ENCODE results near the gene EFCAB12. TPM values are rescaled to one million over a fixed set of nuclear protein-coding genes. Genes with fewer than 3 reads are reported as not detected.
"Not testable (repeated sequence)": the region's sequence is repeated elsewhere in the genome, so short reads cannot be mapped to it uniquely, and the experiment has no call there.

The EFCAB12 gene
- total RNA-seq, 1 donor from 2014 or later, result under 0.01 TPM

GRCh38 chr3:129393760-129394564, 34.5 kb downstream of the EFCAB12 start:
- DNase-seq (ENCODE audit: low read depth in 2 of 2), result not testable (repeated sequence)

DNA sequence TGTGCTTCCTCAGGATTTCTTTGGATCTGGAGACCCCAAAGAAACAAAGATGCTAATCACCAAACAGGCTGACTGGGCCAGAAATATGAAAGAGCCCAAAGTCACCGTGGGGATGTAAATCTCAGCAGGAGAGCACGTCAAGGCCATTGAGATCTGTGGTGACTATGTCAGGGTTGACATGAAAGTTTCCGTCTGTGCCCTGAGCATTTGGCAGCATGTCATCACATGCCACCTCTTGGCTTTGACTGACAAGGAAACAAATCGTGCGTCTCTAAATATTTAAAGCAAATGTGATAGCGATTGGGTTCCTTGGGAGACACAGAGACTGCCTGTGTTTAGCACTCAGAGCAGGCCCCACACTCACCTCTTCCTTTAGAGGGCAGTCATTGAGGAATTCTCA, 35.2 kb downstream of the EFCAB12 start:
- DNase-seq (ENCODE audit: low read depth in 2 of 2), result peak in 1 of 2 donors; percentile 36

- DNase-seq (ENCODE audit: low read depth in 2 of 2), result not testable (repeated sequence)
Measured at GRCh38 chr3:129392106-129392887, 36.1 kb downstream of the EFCAB12 start.

- DNase-seq (ENCODE audit: low read depth in 2 of 2), result not testable (repeated sequence)
Measured at GRCh38 chr3:129391583-129391982, 36.9 kb downstream of the EFCAB12 start.

- DNase-seq (ENCODE audit: low read depth in 2 of 2), result peak; percentile 36 to 54
Measured at GRCh38 chr3:129389572-129389937, 38.9 kb downstream of the EFCAB12 start.

DNA sequence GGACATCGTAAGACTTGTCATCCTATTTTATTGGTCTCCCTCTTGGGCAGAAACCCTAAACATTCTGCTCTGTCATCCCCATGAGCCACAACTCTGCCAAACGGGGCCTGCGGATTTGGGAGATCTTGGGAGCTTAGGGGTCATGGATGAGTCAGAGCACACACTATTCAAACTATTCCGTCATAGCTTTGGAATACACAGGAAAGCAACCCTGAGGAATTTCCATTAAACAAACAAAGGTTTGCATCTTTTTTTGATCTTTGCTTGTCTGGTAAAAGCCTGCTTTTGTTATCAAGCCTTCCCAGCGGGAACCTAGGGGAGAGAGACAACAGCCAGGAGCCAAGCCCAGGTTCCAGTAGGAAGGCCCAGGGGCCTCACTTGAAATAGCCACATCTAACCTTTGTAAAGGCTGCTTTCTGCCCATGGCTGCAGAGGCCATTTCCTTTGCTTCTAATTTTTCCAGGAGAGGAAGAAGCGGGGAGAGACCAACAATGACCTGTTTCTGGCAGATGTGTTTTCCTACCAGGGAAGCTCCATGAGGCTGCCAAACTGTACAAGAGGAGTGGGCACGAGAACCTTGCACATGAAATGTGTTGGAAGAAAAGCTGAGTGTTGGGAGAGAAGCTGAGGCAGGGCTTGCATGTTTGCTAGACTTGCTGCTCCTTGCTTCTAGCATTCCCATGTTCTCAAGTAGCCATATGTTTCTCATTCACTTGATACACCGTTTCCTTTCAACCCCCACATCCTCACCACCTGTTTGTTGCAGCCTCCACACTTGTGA, 39.5 kb downstream of the EFCAB12 start:
- DNase-seq (ENCODE audit: low read depth in 2 of 2), result peak; percentile 80 to 81

DNA sequence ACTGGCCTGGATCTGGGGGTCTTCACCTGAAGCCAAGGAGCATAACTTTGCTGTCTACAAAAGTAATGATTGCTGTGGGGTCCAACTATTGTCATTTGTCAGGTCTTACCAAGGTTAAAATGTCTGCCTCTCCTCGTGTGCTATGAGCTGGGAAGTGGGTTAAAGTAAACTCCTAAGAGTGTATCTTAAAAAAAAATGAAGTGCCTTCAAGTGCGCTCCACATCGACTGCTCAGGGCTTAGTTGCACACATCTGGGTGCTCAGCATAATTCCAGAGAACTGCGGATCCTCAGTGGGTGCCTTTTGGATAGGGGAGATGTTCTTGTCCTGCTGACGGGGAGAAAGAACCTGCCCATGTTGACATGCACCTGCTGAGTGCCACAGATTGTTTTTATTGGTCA, 40.9 kb downstream of the EFCAB12 start:
- no peak for DNase-seq (ENCODE audit: low read depth in 2 of 2)

DNA sequence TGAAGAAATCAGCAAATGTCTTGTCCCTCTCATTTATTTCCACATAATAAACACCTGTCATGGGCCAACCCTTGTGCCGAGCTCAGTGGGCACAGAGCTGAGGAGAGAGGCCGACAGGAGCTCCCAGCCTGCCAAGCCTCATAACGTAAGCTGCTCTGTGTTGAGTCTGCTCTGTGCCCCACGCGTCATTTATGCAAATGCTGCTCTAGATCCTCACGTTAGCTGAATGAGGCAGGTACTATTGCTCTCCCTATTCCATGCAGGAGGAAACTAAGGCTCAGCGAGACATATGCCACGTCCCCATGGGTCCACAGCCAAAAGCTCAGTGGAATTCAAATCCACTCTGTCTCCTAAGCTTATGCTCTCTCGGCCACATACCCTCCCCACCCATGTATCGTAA, 41.5 kb downstream of the EFCAB12 start:
- DNase-seq (ENCODE audit: low read depth in 2 of 2), result no peak

- DNase-seq (ENCODE audit: low read depth in 2 of 2), result not testable (repeated sequence)
Measured at GRCh38 chr3:129385507-129385906, 42.9 kb downstream of the EFCAB12 start.

- no peak for DNase-seq (ENCODE audit: low read depth in 2 of 2)
Measured at GRCh38 chr3:129384594-129385323, 43.7 kb downstream of the EFCAB12 start.

- not testable (repeated sequence) for DNase-seq (ENCODE audit: low read depth in 2 of 2)
Measured at GRCh38 chr3:129384103-129384502, 44.3 kb downstream of the EFCAB12 start.

GRCh38 chr3:129383292-129383860, 45.1 kb downstream of the EFCAB12 start:
- DNase-seq (ENCODE audit: low read depth in 2 of 2), result peak; percentile 84 to 86

- DNase-seq (ENCODE audit: low read depth in 2 of 2), result no peak
Measured at GRCh38 chr3:129382366-129382765, 46.1 kb downstream of the EFCAB12 start.

- no peak for DNase-seq (ENCODE audit: low read depth in 2 of 2)
Measured at GRCh38 chr3:129379582-129380358, 48.7 kb downstream of the EFCAB12 start.

DNA sequence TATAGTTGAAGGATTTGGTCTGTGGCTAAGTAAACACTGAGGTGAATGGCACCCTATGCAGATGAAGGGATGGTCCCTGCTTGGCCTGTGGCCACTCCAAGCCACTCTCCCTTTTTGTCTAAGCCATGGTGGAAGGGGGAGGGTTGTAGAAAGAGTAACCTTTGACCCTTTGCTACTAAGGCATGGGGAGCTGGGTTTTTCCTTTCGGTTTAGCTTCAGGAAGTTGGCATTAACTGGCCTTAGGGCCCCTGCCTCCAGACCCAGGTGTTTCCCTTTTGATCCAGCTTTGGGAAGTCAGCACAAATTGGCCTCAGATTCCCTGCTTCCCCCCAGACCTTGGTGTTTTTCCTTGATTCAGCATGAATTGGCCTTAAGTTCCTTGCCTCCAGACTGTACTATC, 49.5 kb downstream of the EFCAB12 start:
- DNase-seq (ENCODE audit: low read depth in 2 of 2), result peak; percentile 59 to 70

DNA sequence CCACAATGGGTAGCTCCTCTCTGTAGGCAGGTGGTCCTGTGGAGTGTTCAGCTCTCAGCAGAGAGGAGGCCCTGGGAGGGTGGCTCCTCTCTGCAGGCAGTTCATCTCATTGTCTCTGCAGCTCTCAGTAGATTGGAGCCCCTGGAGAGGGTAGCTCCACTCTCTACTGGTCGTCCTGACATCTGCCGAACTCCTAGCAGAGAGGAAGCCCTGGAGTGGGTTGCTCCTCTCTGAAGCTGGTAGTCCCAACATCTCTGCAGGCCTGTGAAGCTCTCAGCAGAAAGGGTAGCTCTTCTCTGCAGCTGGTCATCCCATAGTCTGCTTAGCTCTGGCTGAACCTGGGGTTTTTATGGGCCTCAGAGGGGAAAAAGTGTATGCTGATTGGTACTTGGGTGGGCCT, 50.8 kb downstream of the EFCAB12 start:
- DNase-seq (ENCODE audit: low read depth in 2 of 2), result no peak

DNA sequence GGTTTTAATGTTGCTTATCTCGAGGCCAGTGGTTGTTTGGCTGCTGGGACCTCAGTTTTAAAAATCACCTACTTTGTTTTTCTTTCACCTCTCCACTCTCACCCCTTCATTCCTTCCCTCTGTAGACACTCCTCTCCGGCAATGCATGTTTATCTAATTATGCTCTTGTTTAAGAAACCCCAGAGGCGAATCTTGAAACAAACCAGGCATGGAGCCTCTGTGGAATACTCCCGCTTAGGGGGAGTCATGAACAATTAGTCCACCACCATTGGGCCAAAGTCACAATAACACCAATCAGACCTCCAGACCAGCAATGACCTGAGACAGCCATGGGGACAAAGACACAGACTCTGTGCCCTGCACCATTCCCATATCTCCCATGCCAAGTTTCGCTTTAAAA, 53.3 kb downstream of the EFCAB12 start:
- DNase-seq (ENCODE audit: low read depth in 2 of 2), result no peak

GRCh38 chr3:129371041-129371826, 57.2 kb downstream of the EFCAB12 start:
- DNase-seq (ENCODE audit: low read depth in 2 of 2), result no peak

DNA sequence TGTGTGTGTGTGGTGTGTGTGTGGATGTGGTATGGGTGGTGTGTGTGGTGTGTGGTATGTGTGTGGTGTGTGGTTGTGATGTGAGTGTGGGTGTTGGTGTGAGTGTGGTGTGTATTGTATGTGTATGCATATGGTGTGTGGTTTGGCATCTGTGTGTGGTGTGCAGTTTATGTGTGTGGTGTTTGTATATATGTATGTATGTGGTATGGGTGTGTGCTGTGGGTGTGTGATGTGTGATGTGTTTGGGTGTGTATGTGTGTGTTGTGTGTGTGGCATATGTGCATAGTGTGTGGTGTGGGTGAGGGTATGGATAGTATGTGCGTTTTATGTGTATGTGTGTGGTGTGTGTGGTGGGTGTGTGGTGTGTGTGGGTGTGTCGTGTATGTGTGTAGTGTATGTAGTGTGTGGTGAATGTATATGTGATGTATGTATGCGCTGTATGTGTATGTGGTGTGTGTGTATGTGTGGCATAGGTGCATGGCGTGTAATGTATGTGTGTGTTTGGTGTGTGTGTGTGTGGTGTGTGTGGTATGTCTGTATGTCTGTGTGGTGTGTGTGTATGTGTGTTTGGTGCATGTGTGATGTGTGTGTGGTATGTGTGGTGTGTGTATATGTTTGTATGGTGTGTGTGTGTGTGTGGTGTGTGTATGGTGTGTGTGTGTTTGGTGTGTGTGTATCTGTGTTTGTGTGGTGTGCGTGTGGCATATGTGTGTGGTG, 58.0 kb downstream of the EFCAB12 start:
- DNase-seq (ENCODE audit: low read depth in 2 of 2), result no peak

Data from lung microvascular endothelial cell (primary cell).